ENCODE data around the gene HSPB8.

HSPB8 gene

DNA sequence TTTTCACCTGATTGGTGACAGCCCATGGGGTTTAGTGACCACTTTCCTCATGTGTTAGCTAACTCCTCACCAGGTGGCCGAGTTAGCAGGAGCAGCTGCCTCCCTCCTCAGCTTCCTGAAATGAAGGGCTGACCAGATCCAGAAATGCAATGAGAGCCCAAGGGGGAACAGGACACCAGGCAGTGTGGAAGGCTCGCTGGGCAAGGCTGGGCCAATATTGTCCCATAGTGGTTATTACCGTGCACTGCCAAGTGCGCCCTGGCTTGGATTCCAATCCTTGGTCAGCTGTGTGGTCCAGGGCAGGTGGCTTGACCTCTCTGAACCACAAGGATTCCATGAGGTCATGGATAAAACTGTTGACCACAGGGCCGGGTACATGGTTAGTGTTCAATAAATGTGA is 3.6 kb upstream of the HSPB8 start:
- TF ChIP-seq, protein P1, sequence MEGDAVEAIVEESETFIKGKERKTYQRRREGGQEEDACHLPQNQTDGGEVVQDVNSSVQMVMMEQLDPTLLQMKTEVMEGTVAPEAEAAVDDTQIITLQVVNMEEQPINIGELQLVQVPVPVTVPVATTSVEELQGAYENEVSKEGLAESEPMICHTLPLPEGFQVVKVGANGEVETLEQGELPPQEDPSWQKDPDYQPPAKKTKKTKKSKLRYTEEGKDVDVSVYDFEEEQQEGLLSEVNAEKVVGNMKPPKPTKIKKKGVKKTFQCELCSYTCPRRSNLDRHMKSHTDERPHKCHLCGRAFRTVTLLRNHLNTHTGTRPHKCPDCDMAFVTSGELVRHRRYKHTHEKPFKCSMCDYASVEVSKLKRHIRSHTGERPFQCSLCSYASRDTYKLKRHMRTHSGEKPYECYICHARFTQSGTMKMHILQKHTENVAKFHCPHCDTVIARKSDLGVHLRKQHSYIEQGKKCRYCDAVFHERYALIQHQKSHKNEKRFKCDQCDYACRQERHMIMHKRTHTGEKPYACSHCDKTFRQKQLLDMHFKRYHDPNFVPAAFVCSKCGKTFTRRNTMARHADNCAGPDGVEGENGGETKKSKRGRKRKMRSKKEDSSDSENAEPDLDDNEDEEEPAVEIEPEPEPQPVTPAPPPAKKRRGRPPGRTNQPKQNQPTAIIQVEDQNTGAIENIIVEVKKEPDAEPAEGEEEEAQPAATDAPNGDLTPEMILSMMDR (IDR thresholded peaks at IDR 0.05), result no peak

DNA sequence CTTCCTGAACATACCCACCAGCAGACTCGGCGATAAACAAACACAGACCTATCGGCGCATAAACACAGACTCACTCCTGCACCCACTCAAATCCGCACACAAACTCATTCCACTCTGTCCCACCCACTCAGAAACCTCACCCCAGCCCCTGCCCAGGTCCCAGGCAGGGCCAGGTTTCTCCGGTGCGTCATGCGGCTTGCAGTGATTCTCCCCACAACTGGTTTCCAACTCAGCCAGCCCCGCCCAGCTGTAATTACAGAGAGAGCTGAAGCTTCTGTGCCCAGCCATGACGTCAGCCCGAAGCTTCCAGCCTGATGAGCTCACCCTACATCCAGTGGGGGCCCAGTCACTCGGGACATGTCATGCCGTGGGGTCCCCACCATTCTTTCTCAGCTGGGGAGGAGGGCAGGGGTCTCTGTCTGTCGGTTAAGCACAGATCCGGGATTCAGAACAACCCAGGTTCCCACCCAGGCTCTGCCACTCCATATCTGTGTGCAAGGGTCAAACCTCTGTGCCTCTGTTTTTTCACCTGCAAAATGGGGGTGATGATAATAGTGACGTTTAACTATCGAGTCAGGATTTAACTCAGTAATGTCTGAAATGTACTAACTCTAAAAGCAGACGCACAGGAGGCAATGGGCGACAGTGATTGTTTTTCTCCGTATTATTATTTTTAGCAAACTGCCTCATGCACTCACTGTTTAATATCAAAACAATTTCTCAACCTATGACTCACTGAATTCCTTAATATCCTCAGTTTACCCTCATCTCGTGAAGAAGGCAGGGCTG is 2.3 kb upstream of the HSPB8 start:
- TF ChIP-seq, protein P1 (IDR thresholded peaks at IDR 0.05), result no peak

DNA sequence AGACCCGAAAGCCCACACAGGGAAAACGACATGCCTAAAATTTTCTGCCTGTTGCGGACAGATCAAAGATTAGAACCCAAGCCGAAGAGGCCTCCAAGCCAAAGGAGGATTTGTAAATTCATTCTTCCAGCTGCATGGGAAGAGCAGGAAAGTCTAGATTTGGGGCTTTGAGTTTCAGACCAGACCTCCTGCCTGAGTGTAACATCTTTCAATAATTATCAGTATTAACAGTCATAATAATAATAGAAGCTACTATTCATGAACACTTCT is 1.7 kb upstream of the HSPB8 start:
- TF ChIP-seq, protein P1 (IDR thresholded peaks at IDR 0.05), result no peak

DNA sequence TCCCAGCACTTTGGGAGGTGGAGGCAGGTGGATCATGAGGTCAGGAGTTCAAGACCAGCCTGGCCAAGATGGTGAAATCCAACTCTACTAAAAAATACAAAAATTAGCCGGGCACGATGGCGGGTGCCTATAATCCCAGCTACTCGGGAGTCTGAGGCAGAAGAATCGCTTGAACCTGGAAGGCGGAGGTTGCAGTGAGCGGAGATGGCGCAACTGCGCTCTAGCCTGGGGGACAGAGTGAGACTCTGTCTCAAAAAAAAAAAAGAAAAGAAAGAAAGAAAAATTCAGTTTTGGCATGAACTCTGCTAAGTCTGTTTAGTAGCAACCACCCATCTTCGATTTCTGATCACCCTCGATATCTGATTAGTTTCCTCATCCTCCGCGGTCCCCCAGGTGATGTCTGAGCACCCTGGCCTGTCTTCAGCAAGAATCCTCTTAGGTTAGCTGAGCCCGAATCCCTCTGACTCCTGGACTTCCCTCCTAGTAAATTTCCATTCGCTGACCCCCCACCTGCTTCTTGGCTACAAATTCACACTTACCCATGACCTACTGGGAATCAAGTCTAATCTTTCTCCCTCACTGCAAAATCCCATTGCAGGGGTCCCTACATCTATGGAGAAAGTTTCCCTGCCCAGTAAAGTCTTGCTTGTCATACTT is 879 bp upstream of the HSPB8 start:
- TF ChIP-seq, protein P1 (IDR thresholded peaks at IDR 0.05), result no peak

DNA sequence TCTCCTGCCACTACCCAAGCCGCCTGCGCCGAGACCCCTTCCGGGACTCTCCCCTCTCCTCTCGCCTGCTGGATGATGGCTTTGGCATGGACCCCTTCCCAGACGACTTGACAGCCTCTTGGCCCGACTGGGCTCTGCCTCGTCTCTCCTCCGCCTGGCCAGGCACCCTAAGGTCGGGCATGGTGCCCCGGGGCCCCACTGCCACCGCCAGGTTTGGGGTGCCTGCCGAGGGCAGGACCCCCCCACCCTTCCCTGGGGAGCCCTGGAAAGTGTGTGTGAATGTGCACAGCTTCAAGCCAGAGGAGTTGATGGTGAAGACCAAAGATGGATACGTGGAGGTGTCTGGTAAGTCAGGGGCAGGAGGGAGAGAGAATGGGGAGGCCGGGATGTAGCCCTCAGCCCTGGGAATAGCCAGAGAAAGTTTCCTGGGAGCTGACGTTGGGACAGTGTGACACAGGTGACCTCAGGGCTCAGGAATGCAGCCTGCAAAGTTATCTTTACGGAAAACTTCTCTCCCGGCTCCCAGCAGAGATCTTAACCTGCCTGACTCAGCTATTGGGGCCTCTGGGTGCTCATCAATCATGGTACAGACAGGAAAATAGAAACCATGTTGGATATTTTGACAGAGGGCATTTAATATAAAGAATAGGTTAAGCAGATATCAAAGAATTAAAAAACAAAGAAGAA is 747 bp downstream of the HSPB8 start:
- TF ChIP-seq, protein P1 (IDR thresholded peaks at IDR 0.05), result no peak

DNA sequence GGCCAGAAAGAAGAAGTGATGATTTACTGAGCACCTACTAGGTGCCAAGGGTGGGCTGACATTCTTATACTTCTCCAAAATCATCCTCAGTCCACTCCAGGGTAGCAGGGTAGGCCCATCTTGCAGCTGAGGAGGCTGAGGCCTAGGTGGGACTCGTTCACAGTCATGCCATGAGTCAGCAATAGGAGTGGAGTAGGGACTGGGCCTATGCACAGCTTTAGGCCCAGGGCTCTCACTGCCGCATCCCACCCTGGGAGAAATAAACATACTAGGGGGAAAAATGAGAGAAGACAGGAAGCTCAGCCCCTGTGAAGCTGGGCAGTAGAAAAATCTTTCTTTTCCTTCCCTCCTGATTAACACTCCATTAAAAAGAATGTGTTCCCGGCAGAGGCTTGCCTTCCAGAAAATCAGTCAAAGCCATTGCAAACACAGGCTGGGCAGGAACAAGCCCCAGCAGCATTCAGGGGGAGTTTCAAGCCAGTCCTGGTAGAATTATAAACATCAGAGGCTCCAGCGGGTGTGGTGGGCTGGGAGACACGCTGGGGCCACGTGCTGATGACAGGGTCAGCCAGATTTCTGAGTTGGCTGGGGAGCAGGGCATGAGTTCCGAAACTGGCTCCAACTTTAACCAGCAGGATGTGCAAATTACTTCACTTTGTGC is 1.8 kb downstream of the HSPB8 start:
- TF ChIP-seq, protein P1 (IDR thresholded peaks at IDR 0.05), result no peak

DNA sequence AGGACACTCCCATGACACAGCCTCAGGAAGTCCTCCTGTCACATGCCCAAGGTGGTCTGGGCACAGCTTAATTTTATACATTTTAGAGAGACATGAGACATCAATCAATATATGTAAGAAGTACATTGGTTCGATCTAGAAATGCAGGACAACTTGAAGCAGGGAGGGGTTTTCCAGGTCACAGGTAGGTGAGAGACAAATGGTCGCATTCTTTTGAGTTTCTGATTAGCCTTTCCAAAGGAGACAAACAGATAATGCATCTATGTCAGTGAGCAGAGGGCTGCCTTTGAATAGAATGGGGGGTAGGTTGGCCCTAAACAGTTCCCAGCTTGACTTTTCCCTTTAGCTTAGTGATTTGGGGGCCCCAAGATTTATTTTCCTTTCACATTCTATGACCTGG is 2.5 kb downstream of the HSPB8 start:
- TF ChIP-seq, protein P1 (IDR thresholded peaks at IDR 0.05), result no peak
